A549 (cell line): ENCODE results near the gene ZNF607.

Experiments
- CHD2 ChIP-seq: fragments of 150-350 bp; IDR thresholded peaks from 2 replicates; pipeline ENCODE4 v1.6.1; 2014; ENCODE audit warnings: low read length; ENCODE audit not compliant: partially characterized antibody
- CHD4 ChIP-seq: fragments of 200-600 bp; sonication (generic); IDR thresholded peaks from 2 replicates; pipeline ENCODE4 v1.6.1; 2016; ENCODE audit warnings: antibody characterized with exemption, mild to moderate bottlenecking, borderline replicate concordance
- ELK1 ChIP-seq: fragments of 150-350 bp; IDR thresholded peaks from 2 replicates; pipeline ENCODE4 v1.6.1; 2014; ENCODE audit warnings: low read depth, mild to moderate bottlenecking, low read length
- FOXS1 ChIP-seq: fragments of 250-450 bp; sonication (Bioruptor Pico); IDR thresholded peaks from 2 replicates; pipeline ENCODE4 v1.5.0; 2020; ENCODE audit warnings: mild to moderate bottlenecking, moderate library complexity
- JUN ChIP-seq, 2 experiments: fragments of >200 bp; sonication (Bioruptor Twin); formaldehyde crosslinking; IDR thresholded peaks; 2 replicates in 1 of 2; 3 replicates in 1 of 2; pipeline ENCODE4 v1.6.1; 2016 to 2017
- JUNB ChIP-seq: fragments of >200 bp; sonication (Bioruptor Twin); formaldehyde crosslinking; IDR thresholded peaks from 2 replicates; pipeline ENCODE4 v1.6.1; 2016
- KDM1A ChIP-seq: fragments of 200-600 bp; sonication (generic); IDR thresholded peaks from 2 replicates; pipeline ENCODE4 v1.6.1; 2016; ENCODE audit warnings: low read depth, mild to moderate bottlenecking
- NR3C1 ChIP-seq: fragments of >200 bp; sonication (Bioruptor Twin); formaldehyde crosslinking; IDR thresholded peaks from 3 replicates; pipeline ENCODE4 v1.6.1; 2017
- PHF8 ChIP-seq: fragments of 200-600 bp; sonication (generic); IDR thresholded peaks from 2 replicates; pipeline ENCODE4 v1.6.1; 2016; ENCODE audit warnings: low read depth, mild to moderate bottlenecking, antibody characterized with exemption, moderate library complexity, borderline replicate concordance
- POLR2A ChIP-seq: IDR thresholded peaks from 2 replicates; pipeline ENCODE4 v1.6.1; 2012; ENCODE audit warnings: mild to moderate bottlenecking, low read length
- POLR2AphosphoS2 ChIP-seq: conservative IDR thresholded peaks from 2 replicates; pipeline ENCODE4 v1.6.1; 2012; ENCODE audit warnings: low read length, improper control_type of control experiment, inconsistent platforms
- TF ChIP-seq, protein P1 (sequence below): fragments of >200 bp; sonication (Bioruptor Twin); formaldehyde crosslinking; IDR thresholded peaks from 3 replicates; pipeline ENCODE4 v1.5.1; 2016
- TF ChIP-seq, protein P2 (sequence below): IDR thresholded peaks from 2 replicates; pipeline ENCODE4 v1.6.1; 2012
- TF ChIP-seq, protein P3 (sequence below): IDR thresholded peaks from 2 replicates; pipeline ENCODE4 v1.6.1; 2012

GRCh38 chr19:37719927-37720265, 335 bp upstream of the ZNF607 start:
- TF ChIP-seq, protein P1, sequence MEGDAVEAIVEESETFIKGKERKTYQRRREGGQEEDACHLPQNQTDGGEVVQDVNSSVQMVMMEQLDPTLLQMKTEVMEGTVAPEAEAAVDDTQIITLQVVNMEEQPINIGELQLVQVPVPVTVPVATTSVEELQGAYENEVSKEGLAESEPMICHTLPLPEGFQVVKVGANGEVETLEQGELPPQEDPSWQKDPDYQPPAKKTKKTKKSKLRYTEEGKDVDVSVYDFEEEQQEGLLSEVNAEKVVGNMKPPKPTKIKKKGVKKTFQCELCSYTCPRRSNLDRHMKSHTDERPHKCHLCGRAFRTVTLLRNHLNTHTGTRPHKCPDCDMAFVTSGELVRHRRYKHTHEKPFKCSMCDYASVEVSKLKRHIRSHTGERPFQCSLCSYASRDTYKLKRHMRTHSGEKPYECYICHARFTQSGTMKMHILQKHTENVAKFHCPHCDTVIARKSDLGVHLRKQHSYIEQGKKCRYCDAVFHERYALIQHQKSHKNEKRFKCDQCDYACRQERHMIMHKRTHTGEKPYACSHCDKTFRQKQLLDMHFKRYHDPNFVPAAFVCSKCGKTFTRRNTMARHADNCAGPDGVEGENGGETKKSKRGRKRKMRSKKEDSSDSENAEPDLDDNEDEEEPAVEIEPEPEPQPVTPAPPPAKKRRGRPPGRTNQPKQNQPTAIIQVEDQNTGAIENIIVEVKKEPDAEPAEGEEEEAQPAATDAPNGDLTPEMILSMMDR, result no peak; the same call in 1 of the 3 replicates
- TF ChIP-seq, protein P2, sequence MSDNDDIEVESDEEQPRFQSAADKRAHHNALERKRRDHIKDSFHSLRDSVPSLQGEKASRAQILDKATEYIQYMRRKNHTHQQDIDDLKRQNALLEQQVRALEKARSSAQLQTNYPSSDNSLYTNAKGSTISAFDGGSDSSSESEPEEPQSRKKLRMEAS, result no peak
- TF ChIP-seq JUN (IDR thresholded peaks at IDR 0.05) (no peak), FOXS1 (no peak), ELK1 (no peak), NR3C1 (no peak), CHD4 (no peak), PHF8 (no peak), CHD2 (no peak), POLR2AphosphoS2 (no peak), POLR2A (no peak), KDM1A (no peak), JUNB (no peak)
- TF ChIP-seq, protein P3, sequence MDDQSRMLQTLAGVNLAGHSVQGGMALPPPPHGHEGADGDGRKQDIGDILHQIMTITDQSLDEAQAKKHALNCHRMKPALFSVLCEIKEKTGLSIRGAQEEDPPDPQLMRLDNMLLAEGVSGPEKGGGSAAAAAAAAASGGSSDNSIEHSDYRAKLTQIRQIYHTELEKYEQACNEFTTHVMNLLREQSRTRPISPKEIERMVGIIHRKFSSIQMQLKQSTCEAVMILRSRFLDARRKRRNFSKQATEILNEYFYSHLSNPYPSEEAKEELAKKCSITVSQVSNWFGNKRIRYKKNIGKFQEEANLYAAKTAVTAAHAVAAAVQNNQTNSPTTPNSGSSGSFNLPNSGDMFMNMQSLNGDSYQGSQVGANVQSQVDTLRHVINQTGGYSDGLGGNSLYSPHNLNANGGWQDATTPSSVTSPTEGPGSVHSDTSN, result no peak
